Activated CD4-positive, alpha-beta T cell treated with anti-CD3 and anti-CD28 coated beads for 24 hours (primary cell): ENCODE results near the gene NDUFS7.

Experiments
- DNase-seq, 2 donors: peaks; one replicate each; pipeline ENCODE4 v3.0.0-alpha.2; 2020; ENCODE audit warnings: low read depth in 2 of 2

Gene NDUFS7

DNA sequence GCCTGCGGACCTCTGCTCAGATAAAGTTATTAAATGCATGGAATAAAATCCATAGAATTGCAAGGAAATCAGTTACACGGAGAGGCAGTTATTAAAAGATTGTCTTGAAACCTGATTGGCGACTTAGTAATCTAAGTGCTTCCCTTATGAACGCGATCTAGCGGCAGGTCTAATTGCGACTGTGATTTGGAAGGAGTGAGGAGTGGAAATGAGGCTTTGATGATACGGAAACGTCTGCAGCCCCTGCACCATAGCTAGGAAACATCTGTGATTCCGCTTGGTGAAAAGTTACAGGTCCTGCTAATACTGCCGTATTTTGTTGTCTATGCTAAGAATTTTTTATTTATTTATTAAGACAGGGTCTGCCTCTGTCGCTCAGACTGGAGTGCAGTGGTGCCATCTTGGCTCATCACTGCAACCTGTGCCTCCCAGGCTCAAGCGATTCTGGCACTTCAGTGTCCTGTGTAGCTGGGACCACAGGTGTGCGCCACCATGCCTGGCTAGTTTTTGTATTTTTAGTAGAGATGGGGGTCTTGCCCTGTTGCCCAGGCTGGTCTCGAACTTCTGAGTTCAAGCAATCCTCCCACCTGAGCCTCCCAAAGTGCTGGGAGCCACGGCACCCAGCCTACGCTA is 887 bp downstream of the NDUFS7 start:
- no peak for DNase-seq

DNA sequence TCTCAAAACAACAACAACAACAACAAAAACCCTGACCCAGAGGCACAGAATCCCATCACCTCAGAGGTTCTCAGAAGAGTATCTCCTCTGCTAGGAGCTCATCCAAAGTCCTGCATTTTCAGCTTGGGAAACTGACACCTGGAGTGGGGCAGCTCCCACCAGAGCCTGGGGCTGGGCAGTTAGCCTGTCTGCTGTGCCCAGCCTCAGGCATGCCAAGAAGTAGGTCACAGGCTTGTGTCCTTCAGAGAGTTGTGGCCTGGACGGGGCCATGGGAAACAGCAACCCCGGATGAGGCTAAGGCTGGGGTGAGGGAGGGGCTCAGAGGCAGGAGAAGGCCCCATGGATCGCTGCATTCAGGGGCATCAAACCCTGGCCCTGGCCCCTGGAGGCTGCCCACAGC is 2.1 kb downstream of the NDUFS7 start:
- DNase-seq: no peak

DNA sequence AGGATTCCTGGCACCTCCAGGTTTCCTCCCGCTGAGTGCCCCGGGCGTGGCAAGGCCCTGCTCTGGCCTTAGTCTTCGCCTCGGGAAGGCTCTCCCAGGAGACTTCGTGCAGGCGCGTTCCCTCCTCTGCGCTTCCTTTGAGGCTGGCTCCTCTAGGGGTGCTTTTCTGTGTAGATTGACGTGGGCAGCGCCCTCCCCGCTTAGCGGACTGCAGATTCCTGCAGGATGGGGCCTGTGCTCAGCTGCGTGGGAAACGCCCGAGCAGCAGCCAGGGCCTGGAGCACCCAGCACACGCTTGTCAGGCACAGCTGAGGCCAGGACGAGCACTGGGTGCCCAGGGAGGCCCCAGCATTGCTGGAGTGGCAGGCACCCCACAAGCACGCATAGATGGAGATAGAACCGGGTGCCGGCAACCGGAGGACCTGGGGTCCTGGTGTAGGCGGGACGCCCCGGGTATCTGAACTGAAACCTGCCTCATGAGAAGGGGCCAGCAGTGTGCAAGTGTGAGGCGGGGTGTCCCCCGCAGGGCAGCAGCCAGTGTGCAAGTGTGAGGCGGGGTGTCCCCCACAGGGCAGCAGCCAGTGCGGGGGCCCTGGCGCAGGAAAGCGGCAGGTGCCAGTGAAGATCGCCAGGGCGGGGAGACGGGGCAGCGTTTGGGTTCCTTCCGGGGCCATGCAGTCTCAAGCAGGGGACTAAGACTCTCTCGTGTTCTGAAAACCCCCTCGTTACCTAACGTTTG is 3.4 kb downstream of the NDUFS7 start:
- no peak for DNase-seq

DNA sequence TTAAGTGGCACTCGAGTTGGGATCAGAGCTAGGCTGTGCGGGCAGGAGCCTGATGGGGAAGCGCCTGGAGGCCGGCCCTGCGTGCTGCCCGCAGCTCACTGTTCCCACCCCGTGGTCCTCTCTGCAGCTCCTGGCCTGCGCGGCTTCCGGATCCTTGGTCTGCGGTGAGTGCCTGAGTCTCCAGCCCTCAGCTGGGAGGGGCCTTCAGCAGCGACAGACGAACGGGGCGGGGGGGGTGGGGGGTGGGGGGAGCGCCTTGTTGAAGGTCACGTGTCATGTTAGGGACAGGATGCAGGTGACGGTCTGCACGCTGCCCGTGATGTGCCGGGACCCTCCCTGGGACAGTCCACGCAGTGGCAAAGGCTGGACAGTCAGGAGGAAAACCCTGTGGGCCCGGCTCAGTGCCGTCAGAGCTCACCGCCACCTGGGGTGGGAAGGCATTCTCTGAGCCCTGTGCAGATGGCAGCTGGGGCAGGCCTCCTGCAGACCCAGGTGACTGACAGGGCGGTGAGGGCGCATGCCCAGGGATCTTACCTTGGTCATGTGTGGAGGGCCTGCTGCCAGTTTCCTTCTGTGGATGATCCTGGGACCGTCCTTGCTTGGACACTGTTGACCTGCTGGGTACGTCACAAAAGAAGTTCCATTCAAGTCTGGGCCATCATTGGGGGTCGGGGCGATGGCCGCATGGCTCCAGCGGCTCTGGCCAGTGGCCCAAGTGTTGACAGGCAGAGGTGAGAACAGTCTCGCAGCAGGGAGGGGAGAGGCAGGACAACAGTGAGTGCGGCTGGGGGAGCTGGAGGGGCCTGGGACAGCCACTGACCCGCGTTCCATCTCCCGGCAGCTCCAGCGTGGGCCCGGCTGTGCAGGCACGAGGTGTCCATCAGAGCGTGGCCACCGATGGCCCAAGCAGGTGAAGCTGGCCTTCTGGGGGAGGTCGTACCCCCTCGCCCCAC is 4.3 kb downstream of the NDUFS7 start:
- DNase-seq: no peak

DNA sequence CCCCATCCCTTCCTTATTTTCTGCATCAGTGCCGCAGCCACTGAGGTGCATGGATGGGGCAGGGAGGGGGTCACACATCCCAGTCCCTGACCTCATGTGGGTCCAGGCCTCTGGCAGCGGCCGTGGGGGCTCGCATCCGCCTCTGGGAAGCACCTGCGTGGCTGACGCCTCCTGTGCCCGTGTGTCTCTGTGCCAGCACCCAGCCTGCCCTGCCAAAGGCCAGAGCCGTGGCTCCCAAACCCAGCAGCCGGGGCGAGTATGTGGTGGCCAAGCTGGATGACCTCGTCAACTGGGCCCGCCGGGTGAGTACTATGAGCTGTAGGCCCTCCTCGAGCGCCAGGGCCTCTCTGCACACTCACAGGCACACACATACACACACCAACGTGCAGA is 4.9 kb downstream of the NDUFS7 start:
- DNase-seq: no peak

DNA sequence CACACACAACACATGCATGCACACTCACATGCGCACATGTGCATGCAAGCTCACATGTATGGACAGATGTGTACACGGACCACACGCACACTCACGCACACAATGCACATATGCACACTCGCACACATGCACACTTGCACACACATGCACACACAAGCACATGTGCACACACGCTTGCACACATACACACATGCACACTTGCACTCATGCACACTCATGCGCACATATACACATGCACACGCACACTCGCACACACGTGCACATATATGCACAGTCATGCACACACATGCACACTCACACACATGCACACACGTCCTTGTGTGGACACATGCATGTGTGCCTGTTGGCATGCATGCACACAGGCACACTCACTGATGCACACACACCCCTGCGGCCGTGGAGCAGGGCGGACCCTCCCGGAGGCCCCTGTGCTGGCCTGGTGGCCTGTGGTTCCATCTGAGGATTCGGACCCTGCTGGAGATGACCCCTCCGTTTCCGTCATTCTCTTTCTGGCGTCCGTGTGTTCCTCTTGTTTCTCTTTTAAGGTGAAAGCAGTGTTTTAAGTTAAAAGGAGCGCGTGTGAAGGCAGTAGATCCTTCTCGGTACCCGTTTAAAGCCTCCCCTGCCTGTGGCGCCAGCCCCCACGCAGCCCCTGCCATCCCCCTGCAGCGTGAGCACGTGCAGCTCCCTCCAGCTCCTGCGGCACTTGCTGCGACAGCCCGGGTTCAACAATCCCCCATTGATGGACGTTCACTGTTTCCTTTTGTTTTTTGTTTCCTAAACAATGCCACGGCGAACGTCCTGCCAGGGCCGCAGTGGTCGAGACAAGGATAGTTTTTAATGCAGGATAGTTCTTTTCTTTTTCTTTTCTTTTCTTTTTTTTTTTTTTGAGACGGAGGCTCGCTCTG is 5.6 kb downstream of the NDUFS7 start:
- DNase-seq: no peak

DNA sequence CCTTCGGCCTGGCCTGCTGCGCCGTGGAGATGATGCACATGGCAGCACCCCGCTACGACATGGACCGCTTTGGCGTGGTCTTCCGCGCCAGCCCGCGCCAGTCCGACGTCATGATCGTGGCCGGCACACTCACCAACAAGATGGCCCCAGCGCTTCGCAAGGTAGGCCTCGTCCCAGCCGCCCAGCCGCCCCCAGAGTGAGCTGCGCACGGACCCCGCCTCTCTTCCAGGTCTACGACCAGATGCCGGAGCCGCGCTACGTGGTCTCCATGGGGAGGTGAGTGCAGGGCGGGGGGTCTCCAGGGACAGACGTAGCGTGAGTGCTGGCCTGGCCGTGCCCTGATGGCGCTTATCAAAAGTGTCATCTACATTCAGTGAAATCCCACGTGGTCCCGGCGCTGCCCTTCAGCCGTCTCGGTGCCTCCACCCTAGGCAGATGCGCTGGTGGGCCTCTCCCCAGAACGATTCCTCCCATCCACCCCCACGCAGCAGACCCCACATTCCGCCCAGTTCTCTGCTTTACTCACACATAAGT is 7.2 kb downstream of the NDUFS7 start:
- no peak for DNase-seq

DNA sequence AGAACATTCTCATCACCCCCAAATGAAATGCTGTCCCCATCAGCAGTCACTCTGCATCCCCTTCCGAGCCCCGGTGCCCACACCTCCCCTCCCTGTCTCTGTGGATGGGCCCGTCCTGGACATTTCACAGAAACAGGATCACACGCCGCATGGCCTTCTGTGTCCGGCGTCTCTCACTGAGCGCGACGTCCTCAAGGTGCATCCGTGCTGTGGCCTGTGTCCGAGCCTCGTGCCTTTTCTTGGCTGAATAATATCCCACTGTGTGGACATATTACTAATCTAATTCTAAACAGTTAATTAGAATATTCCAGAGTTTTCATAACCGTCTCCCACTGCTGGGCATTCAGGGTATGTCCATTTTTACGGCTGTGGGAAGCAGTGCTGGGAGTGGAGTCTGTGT is 8.7 kb downstream of the NDUFS7 start:
- DNase-seq: no peak

DNA sequence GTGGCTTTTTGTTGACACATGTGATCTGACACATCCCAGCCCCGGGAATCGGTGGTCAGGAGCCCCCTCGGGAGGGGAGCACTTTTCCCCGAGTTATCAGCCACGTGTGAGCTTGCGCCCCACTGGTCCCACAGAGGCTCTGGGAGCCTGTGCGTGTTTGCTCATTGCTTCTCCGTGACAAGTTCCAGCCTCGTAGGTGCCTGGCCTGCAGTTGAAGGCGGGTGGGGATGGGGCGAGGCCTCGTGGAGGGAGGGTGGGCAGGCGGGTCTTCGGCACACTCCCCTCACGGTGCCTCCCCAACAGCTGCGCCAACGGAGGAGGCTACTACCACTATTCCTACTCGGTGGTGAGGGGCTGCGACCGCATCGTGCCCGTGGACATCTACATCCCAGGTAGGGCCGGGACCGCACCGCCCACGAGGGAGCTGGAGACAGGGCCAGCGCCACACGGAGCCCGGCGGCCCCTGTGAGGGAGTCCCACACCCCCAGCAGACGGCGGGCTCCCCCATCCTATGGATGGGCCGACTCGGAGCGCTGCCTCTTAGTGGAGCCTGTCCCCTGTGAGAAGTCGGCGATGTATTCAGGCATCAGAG is 9.3 kb downstream of the NDUFS7 start:
- DNase-seq: no peak

DNA sequence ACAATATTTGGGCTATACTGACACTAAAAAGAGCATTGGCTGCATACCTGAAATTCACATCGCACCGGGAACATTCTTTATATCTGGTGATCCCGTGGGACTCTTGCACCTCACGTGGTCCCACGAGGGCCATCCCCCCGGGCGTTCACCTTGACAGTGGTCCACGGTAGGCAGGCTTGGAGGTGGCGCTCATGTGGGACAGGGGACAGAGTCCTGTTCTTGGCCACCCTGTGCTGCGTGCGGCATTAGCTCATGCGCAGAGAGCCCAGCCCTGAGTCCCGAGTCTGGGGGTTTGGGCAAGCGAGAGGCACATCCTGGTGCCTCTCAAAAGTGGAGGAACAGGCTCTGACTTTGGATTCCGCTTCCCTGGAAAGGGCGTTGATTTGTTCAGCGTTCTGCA is 10.1 kb downstream of the NDUFS7 start:
- no peak for DNase-seq

DNA sequence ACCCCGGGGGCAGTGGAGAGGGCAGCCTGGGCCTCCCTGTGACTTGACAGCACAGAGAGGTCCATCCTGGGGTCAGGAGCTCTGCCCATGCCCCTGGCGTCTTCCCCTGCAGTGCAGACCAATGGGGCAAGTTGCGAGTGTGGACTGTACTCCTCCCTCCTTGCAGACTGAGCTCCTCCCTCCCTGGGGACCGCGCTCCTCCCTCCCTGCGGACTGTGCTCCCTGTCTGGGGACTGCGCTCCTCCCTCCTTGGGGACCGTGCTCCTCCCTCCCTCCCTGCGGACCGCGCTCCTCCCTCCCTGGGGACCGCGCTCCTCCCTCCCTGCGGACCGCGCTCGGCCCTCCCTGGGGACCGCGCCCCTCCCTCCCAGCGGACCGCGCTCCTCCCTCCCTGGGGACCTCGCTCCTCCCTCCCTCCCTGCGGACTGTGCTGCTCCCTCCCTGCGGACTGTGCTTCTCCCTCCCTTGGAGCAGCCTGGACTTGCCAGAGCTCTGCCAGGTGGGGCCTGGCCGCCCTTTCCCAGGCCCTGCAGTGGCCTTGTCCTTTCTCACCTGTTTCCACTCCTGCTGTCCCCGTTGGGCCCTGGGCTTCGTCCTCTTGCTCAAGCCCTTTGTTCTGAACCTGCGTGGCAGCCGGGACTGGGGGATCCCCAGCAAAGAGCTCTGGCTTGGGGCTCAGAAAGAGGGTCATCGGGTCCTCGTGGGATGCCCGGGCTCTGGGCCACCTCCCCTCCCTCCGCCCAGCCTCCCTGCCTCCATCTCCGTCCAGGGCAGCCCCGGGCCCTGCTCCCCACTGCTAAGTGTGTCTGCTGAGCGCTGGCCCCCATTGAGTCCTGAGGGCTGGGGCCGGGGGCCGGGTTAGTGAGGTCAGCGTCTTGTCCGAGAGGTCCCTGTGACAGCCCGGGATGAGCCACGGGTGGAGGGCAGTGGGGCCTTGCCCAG is 10.8 kb downstream of the NDUFS7 start:
- no peak for DNase-seq

DNA sequence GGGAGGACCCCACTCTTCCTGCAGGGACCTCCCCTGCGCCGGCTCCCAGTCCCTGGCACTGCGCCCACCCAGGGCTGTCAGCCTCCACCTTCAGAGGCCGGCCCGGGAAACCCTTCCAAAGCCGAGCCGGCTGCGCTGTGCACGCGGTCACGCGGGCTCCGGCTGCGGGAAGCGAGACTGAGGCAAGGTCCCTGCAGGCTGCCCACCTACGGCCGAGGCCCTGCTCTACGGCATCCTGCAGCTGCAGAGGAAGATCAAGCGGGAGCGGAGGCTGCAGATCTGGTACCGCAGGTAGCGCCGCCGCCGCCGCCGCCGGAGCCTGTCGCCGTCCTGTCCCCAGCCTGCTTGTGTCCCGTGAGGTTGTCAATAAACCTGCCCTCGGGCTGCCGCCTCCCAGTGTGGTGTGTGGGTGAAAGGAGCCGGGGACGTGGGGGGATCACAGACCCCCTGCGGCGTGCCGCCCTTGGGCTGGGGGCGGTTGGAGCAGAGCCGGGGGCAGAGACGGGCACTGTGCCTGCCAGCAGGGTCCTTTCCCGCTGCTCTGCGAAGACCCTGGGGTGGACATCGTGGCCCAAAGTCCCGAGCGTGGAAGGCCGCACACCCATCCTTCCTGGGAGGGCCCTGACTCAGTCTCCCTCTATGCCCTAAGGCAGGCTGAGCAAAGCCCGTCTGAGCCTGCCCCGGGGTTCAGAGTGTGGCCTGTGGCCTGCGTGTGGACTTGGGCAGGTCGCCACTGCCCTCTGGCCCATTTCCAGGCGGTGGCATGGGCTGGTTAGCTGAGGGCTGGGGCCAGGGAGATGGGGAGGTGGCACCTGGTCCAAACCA is 11.7 kb downstream of the NDUFS7 start:
- DNase-seq: no peak

DNA sequence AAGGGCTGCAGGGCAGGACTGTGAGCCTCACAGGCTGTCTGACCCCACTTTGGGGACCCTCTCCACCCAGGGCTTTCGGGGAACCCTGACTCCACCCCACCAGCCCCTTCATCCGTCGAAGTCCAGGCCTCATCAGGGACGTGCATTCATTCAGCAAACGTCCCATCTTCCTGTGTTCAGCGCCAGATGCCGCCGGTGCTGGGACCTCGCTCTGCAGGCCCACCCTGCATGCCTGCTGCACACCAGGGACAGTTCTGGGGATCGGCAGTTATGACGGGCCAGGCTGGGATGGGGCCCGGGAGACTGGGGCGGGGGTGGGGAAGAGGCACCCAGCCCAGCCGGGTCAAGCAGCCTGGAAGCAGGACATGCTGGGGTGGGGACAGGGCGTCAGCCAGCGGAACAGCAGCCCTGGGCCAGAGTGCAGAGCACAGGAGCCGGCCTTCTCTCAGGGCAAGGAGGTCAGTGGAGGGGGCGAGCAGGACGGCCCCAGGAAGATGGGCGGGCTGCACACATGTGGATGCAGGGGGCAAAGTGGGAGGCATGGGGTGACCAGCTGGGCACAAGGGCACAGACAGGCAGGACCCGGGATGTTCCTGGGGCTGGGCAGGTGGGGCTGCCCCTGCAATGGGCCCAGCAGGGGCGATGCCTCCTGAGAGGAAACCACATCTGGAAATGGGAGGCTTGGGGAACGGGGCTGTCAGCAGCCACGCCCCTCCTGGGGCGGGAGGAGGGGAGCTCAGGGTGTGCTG is 12.5 kb downstream of the NDUFS7 start:
- no peak for DNase-seq

DNA sequence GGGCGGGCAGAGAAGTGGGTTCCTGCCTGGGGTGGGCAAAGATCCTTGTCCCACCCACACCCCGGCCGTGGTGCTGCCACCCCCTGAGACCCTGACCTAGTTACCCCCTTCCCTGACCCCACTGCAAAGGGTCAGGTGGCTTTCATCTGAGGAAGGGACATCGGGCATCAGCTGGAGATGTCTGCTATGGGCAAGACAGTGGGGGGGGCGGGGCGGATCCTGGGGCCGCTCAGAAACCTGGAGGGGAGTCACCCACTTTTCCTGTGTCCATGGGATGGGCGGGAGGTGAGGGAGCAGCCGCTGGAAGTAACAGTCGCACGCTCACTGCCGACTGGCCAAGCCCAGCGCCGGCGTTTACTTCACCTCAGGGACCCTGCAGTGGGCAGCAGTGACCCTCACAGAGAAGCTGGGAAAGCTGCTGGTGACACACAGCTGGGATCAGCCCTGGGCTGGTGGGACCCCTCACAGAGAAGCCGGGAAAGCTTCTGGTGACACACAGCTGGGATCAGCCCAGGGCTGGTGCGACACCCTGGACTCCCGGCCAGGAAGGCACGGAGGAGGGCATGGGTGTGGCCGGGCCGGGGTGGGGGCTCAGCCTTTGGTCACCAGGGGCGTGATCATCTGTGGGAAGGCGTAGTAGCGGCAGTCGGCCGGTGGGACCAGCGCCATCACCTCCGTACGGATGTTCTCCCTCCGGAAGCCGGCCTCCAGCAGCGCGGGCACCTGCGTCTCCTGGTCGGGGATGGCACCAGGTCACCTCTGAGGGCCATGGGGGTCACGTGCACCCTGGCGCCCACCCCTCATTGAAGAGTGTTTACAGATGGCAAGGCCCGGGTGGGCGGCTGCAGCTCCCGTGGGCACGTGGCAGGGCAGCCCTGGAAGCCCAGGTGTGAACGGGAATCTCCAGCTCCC is 13.3 kb downstream of the NDUFS7 start:
- DNase-seq: no peak

DNA sequence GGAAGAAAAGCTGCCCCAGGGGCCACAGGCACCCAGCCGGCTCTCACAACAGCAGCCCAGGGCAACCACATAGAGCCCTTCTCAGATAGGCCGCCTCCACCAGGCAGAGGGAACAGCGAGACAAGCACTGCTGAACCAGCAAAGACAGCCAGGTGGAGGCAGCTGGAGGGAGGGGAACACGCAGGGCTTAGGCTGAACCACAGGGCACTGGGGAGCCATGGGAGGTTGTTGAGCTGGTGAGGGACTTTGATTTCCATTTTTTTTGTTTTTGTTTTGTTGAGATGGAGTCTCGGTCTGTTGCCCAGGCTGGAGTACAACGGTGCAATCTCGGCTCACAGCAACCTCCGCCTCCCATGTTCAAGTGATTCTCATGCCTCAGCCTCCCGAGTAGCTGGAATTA is 14.1 kb downstream of the NDUFS7 start:
- DNase-seq: no peak

DNA sequence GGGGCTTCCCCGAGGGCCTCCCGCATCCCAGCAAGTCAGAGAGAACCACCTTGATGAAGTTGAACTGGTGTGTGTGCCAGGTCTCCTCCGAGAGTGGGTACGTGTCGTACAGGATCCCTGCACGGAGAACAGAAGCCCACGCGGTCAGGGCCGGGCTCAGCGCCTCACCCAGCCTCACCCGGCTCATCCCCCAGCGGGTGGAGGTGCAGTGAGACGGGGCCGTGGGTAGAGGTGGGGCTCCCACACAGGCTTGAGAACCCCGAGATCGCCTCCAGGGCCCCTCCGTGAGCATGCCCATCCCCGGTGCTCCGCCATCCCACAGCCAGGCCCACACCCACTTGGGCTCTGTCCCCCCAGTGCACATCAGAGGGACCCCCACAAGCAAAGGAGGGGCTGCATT is 15.4 kb downstream of the NDUFS7 start:
- no peak for DNase-seq

DNA sequence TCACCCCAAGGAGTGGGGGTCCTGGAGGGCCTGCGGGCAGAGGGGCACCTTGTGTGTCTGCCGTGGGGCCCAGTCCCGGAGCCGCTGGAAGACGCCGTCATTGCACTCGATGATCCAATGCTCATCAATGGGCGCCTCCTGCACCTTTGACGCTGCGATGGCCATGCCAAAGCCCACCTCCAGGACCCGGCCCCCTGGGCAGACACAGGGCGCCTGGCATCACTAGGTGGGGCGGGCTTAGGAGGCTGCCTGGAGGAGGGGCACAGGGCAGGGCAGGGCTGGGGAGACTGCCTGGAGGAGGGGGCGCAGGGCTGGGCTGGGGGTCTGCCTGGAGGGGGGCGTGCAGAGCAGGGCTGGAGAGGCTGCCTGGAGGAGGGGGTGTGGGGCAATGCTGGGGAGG is 16.0 kb downstream of the NDUFS7 start:
- no peak for DNase-seq
